ENCODE results near the gene SEPTIN1. TPM values are rescaled to one million over a fixed set of nuclear protein-coding genes. Genes with fewer than 3 reads are reported as not detected.

Gene SEPTIN1
- total and polyA plus RNA-seq, 2 experiments from 2014 or later, result 1.5 TPM; not detected in 1

DNA sequence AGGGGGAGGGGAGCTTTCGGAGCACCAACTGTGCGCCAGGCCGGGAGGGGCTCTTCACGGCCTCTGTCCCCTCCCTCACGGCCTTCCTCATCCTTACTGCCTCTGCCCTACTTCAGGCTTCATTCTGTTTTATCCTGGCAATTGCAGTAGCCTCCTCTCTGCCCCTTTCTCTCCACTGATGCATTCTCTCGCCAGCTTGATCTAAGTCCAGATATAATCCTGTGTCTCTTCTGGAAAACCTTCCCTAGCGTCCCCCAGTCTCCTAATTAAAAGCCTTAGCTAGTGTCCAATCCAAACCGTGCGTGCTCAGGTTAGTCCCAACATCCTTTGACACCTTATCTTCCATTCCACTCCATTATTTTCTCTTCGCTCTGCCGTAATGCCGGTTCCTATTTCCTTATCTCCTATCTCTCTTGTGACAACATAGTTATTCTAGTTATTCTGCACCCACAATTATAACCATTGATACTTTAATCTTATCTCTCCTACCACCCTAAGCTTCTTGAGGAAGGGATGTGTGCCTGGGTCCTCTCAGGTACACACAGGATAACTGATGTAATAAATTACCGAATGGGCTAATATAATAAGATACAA lies 13.7 kb upstream of the SEPTIN1 start:
- no peak for TF ChIP-seq EZH2 (IDR thresholded peaks at IDR 0.05; ENCODE audit: borderline replicate concordance)
- TF ChIP-seq, protein P1, sequence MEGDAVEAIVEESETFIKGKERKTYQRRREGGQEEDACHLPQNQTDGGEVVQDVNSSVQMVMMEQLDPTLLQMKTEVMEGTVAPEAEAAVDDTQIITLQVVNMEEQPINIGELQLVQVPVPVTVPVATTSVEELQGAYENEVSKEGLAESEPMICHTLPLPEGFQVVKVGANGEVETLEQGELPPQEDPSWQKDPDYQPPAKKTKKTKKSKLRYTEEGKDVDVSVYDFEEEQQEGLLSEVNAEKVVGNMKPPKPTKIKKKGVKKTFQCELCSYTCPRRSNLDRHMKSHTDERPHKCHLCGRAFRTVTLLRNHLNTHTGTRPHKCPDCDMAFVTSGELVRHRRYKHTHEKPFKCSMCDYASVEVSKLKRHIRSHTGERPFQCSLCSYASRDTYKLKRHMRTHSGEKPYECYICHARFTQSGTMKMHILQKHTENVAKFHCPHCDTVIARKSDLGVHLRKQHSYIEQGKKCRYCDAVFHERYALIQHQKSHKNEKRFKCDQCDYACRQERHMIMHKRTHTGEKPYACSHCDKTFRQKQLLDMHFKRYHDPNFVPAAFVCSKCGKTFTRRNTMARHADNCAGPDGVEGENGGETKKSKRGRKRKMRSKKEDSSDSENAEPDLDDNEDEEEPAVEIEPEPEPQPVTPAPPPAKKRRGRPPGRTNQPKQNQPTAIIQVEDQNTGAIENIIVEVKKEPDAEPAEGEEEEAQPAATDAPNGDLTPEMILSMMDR (IDR thresholded peaks at IDR 0.05; ENCODE audit: poor library complexity), result no peak
- no peak for TF ChIP-seq EZH2phosphoT487 (IDR thresholded peaks at IDR 0.05; ENCODE audit: low read depth, severe bottlenecking, unreplicated experiment)
- no peaks in the 10 kb centered on the region for H3K9me3 ChIP-seq (ENCODE audit: low read depth)
- no peaks in the 10 kb centered on the region for H4K20me1 ChIP-seq (ENCODE audit: insufficient read depth, poor library complexity, severe bottlenecking)
- no peak for DNase-seq (ENCODE audit: low spot score)
- 14% methylated on average over 13 of the region's 13 CpGs for WGBS (ENCODE audit: low lambda C conversion rate, missing lambda C conversion rate)
- H3K4me2 ChIP-seq, result peak overlapping the region; percentile 92
- peak overlapping the region; percentile 33 for H2AFZ ChIP-seq
- H3K4me3 ChIP-seq, result peak overlapping the region; percentile 90
- H3K9me2 ChIP-seq (replicated peaks; ENCODE audit: insufficient read depth), result no peaks in the 10 kb centered on the region
- no peaks in the 10 kb centered on the region for H3K36me3 ChIP-seq (replicated peaks; ENCODE audit: insufficient read depth, low read depth)
- peak overlapping the region; percentile 98 for H3K27ac ChIP-seq
- peaks cover 10% of the 10 kb centered on the region for H3K4me1 ChIP-seq (ENCODE audit: insufficient read depth)
- no peaks in the 10 kb centered on the region for H3K27me3 ChIP-seq
- H3K79me2 ChIP-seq, result peaks cover 24% of the 10 kb centered on the region

DNA sequence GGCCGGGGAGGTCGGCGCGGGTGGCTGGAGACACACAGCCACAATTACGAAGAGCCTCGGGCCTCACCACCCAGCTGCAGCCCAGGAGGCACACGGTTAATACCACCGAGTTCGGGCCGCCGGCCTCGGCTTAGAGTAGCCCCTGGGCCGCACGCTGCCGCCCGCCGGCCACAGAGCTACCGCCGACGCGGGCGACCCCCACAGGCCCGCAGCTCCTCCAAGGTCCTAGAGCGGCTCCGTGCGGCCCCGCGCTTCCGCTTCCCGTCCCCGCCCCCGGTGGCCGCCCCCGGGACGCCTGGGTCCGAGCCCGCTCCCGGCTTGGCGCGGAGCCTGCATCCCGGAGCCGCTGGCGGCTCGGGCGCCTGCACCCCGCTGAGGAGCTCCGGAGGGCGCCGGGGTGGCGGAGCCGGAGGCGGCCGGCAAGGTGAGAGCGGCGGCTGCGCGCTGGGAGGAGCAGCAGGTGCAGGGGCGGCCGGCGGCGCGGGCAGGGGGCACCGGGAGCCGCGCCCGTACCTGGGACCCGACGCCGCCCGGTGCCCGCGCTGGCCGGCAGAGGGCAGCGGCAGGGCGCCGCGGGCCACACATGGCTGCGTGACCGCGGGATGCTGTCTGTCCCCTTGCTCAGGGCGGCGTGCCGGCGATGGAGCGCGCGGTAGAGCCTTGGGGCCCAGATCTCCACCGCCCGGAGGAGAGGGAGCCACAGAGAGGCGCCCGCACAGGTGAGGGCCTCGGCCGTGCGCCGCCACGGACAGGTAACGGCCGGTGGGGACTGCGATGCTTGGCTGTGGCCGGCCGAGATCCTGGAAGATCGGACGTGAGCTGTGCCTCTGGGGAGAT lies 13.0 kb upstream of the SEPTIN1 start, which contains the start of gene ZNF48:
Gene ZNF48 (plus strand): TSS at position 266 of the 837 bp plus-strand sequence. CDS start 375 bp downstream, at position 641.
- TF ChIP-seq EZH2phosphoT487 (IDR thresholded peaks at IDR 0.05; ENCODE audit: low read depth, severe bottlenecking, unreplicated experiment) (no peak), EZH2 (IDR thresholded peaks at IDR 0.05; ENCODE audit: borderline replicate concordance) (no peak)
- TF ChIP-seq, protein P1 (IDR thresholded peaks at IDR 0.05; ENCODE audit: poor library complexity), result no peak
- Histone ChIP-seq H3K4me3 (peak within 1 kb of the TSS; percentile 90), H3K9me3 (ENCODE audit: low read depth) (no peaks in the 10 kb centered on the region), H3K27me3 (no peaks in the 10 kb centered on the region), H3K4me2 (peak within 1 kb of the TSS; percentile 92), H2AFZ (peak within 1 kb of the TSS; percentile 86), H3K27ac (peak within 1 kb of the TSS; percentile 98), H4K20me1 (ENCODE audit: insufficient read depth, poor library complexity, severe bottlenecking) (no peaks in the 10 kb centered on the region), H3K4me1 (ENCODE audit: insufficient read depth) (peaks cover 10% of the 10 kb centered on the region), H3K79me2 (peaks cover 24% of the 10 kb centered on the region), H3K36me3 (replicated peaks; ENCODE audit: insufficient read depth, low read depth) (no peaks in the 10 kb centered on the region), H3K9me2 (replicated peaks; ENCODE audit: insufficient read depth) (no peaks in the 10 kb centered on the region)
- WGBS (ENCODE audit: low lambda C conversion rate, missing lambda C conversion rate), result under 1% methylated on average over 92 of the region's 103 CpGs
- DNase-seq (ENCODE audit: low spot score), result peak; percentile 97

DNA sequence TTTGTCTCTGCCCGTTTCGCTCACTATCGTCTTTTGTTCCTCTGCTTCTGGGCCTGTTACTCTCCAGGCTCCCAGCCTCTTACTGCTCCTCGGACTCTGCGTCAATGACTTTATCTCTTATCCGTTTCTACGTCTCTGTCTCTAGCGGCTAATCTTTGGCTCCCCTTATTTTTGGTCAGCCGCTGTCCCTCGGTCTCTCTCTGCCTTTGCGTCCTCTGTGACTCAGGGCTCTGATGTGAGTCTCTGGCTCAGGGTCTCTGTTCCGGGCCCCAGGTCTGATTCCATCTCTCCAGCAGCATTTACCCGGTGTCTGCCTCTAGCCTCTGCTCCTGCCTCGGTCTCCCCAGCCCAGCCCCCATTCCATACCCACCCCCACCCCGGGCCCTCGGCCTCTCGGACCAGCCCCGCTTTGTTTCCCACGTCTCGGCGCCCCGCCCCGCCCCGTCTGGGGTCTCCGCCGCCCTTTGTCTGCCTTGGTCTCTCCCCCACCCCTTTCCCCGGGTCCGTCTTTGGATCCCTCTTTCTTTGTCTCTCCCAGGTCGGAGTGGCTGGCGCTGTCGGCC lies 12.3 kb upstream of the SEPTIN1 start:
- peak overlapping the region; percentile 98 for H3K27ac ChIP-seq
- H3K27me3 ChIP-seq, result no peaks in the 10 kb centered on the region
- H4K20me1 ChIP-seq (ENCODE audit: insufficient read depth, poor library complexity, severe bottlenecking), result no peaks in the 10 kb centered on the region
- no peaks in the 10 kb centered on the region for H3K9me2 ChIP-seq (replicated peaks; ENCODE audit: insufficient read depth)
- peak; percentile 34 for DNase-seq (ENCODE audit: low spot score)
- TF ChIP-seq EZH2 (IDR thresholded peaks at IDR 0.05; ENCODE audit: borderline replicate concordance) (no peak), EZH2phosphoT487 (IDR thresholded peaks at IDR 0.05; ENCODE audit: low read depth, severe bottlenecking, unreplicated experiment) (no peak)
- TF ChIP-seq, protein P1 (IDR thresholded peaks at IDR 0.05; ENCODE audit: poor library complexity), result no peak
- peak overlapping the region; percentile 90 for H3K4me3 ChIP-seq
- H3K4me1 ChIP-seq (ENCODE audit: insufficient read depth), result peaks cover 10% of the 10 kb centered on the region
- 5% methylated on average over 16 of the region's 31 CpGs for WGBS (ENCODE audit: low lambda C conversion rate, missing lambda C conversion rate)
- H3K79me2 ChIP-seq, result peaks cover 24% of the 10 kb centered on the region
- H2AFZ ChIP-seq, result peak overlapping the region; percentile 86
- H3K36me3 ChIP-seq (replicated peaks; ENCODE audit: insufficient read depth, low read depth), result no peaks in the 10 kb centered on the region
- no peaks in the 10 kb centered on the region for H3K9me3 ChIP-seq (ENCODE audit: low read depth)
- H3K4me2 ChIP-seq, result peak overlapping the region; percentile 92
